H9 (cell line): ENCODE data around the gene SPATA2L. TPM values are rescaled to one million over a fixed set of nuclear protein-coding genes. Genes with fewer than 3 reads are reported as not detected.

Experiments used
- DNase-seq: peaks from one replicate; pipeline ENCODE4 v3.0.0-alpha.2; 2017
- H2AFZ ChIP-seq: one replicate; pipeline ENCODE4 v1.6.1; 2013; ENCODE audit warnings: mild to moderate bottlenecking, low read length, control low read depth, moderate library complexity
- H2AK5ac ChIP-seq: 2 replicates; pipeline ENCODE4 v1.6.1; 2013; ENCODE audit warnings: low read length, control low read depth, mixed read lengths; ENCODE audit not compliant: insufficient read length
- H2BK120ac ChIP-seq: one replicate; pipeline ENCODE4 v1.6.1; 2013; ENCODE audit warnings: low read depth, mild to moderate bottlenecking, low read length, control low read depth, inconsistent platforms; ENCODE audit not compliant: poor library complexity, severe bottlenecking
- H2BK12ac ChIP-seq: 2 replicates; pipeline ENCODE4 v1.6.1; 2013; ENCODE audit warnings: low read length, control low read depth, mixed read lengths, low read depth; ENCODE audit not compliant: insufficient read length
- H2BK15ac ChIP-seq: 2 replicates; pipeline ENCODE4 v1.6.1; 2013; ENCODE audit warnings: low read depth, low read length, control low read depth
- H2BK20ac ChIP-seq: one replicate; pipeline ENCODE4 v1.6.1; 2013; ENCODE audit warnings: low read depth, mild to moderate bottlenecking, low read length, control low read depth, inconsistent platforms; ENCODE audit not compliant: poor library complexity, severe bottlenecking
- H2BK5ac ChIP-seq: 2 replicates; pipeline ENCODE4 v1.6.1; 2013; ENCODE audit warnings: low read length, control low read depth, mixed read lengths; ENCODE audit not compliant: insufficient read length
- H3K14ac ChIP-seq: 2 replicates; pipeline ENCODE4 v1.6.1; 2013; ENCODE audit warnings: low read length, control low read depth; ENCODE audit not compliant: insufficient read depth
- H3K18ac ChIP-seq: 2 replicates; pipeline ENCODE4 v1.6.1; 2013; ENCODE audit warnings: low read depth, mild to moderate bottlenecking, mixed read lengths, low read length, control low read depth; ENCODE audit not compliant: insufficient read length
- H3K23ac ChIP-seq: 2 replicates; pipeline ENCODE4 v1.6.1; 2013; ENCODE audit warnings: low read length, control low read depth, mixed read lengths, low read depth; ENCODE audit not compliant: insufficient read length
- H3K23me2 ChIP-seq: 2 replicates; pipeline ENCODE4 v1.6.1; 2013; ENCODE audit warnings: low read depth, mild to moderate bottlenecking, mixed read lengths, low read length, control low read depth; ENCODE audit not compliant: insufficient read length, poor library complexity, severe bottlenecking
- H3K27ac ChIP-seq: 2 replicates; pipeline ENCODE4 v1.5.1; 2013; ENCODE audit warnings: low read length, control low read depth, mixed read lengths, low read depth; ENCODE audit not compliant: insufficient read length
- H3K27me3 ChIP-seq: 2 replicates; pipeline ENCODE4 v1.6.1; 2013; ENCODE audit warnings: low read length, control low read depth, inconsistent platforms; ENCODE audit not compliant: insufficient read depth
- H3K4ac ChIP-seq: 2 replicates; pipeline ENCODE4 v1.6.1; 2013; ENCODE audit warnings: low read depth, mild to moderate bottlenecking, control low read depth, inconsistent platforms, low read length, moderate library complexity
- H3K4me1 ChIP-seq: 2 replicates; pipeline ENCODE4 v1.6.1; 2013; ENCODE audit warnings: low read length, control low read depth, inconsistent platforms; ENCODE audit not compliant: insufficient read depth
- H3K4me2 ChIP-seq: 2 replicates; pipeline ENCODE4 v1.6.1; 2013; ENCODE audit warnings: low read length, control low read depth, mixed read lengths; ENCODE audit not compliant: insufficient read length, insufficient read depth
- H3K56ac ChIP-seq: 2 replicates; pipeline ENCODE4 v1.6.1; 2013; ENCODE audit warnings: low read depth, mild to moderate bottlenecking, mixed read lengths, low read length, control low read depth; ENCODE audit not compliant: insufficient read length
- H3K79me1 ChIP-seq: 2 replicates; pipeline ENCODE4 v1.6.1; 2013; ENCODE audit warnings: low read depth, mild to moderate bottlenecking, moderate library complexity, low read length, control low read depth, inconsistent platforms; ENCODE audit not compliant: insufficient read depth, poor library complexity, severe bottlenecking
- H3K79me2 ChIP-seq: 2 replicates; pipeline ENCODE4 v1.6.1; 2013; ENCODE audit warnings: low read length, control low read depth, inconsistent platforms; ENCODE audit not compliant: insufficient read depth
- H3K9ac ChIP-seq: 2 replicates; pipeline ENCODE4 v1.6.1; 2013; ENCODE audit warnings: low read length, control low read depth, mixed read lengths; ENCODE audit not compliant: insufficient read length; ENCODE audit errors: extremely low read depth
- H3K9me3 ChIP-seq: one replicate; pipeline ENCODE4 v1.6.1; 2013; ENCODE audit warnings: low read depth, low read length, inconsistent platforms; ENCODE audit not compliant: control insufficient read depth
- H3T11ph ChIP-seq: one replicate; pipeline ENCODE4 v1.6.1; 2013; ENCODE audit warnings: mild to moderate bottlenecking, low read length, control low read depth, inconsistent platforms
- H4K20me1 ChIP-seq: one replicate; pipeline ENCODE4 v1.6.1; 2013; ENCODE audit not compliant: control insufficient read depth, insufficient read length, insufficient read depth
- H4K5ac ChIP-seq: 2 replicates; pipeline ENCODE4 v1.6.1; 2013; ENCODE audit warnings: low read depth, mild to moderate bottlenecking, mixed read lengths, low read length, control low read depth; ENCODE audit not compliant: insufficient read length
- H4K8ac ChIP-seq: replicated peaks from 2 replicates; pipeline ENCODE4 v1.6.1; 2013; ENCODE audit warnings: low read length, control low read depth, mixed read lengths, low read depth; ENCODE audit not compliant: insufficient read length
- H4K91ac ChIP-seq: 2 replicates; pipeline ENCODE4 v1.6.1; 2013; ENCODE audit warnings: low read depth, mild to moderate bottlenecking, moderate library complexity, mixed read lengths, low read length, control low read depth; ENCODE audit not compliant: insufficient read length
- H3K27ac Mint-ChIP-seq, 3 experiments: 2 replicates in 2 of 3; 3 replicates in 1 of 3; pipeline ENCODE4 v1.8.0; 2020 to 2021; ENCODE audit warnings: mixed read lengths in 3 of 3, mild to moderate bottlenecking in 1 of 3, moderate library complexity in 1 of 3
- H3K27me3 Mint-ChIP-seq: 2 replicates; pipeline ENCODE4 v1.8.0; 2021; ENCODE audit warnings: low read depth, mild to moderate bottlenecking, moderate library complexity, mixed read lengths
- H3K36me3 Mint-ChIP-seq, 3 experiments: 2 replicates in 2 of 3; 3 replicates in 1 of 3; pipeline ENCODE4 v1.8.0; 2020 to 2021; ENCODE audit warnings: low read depth in 3 of 3, mixed read lengths in 3 of 3; ENCODE audit not compliant: insufficient read depth in 1 of 3
- H3K4me1 Mint-ChIP-seq, 2 experiments: 2 replicates each; pipeline ENCODE4 v1.8.0; 2020; ENCODE audit warnings: mixed read lengths in 2 of 2
- H3K4me3 Mint-ChIP-seq, 2 experiments: 2 replicates in 1 of 2; 3 replicates in 1 of 2; pipeline ENCODE4 v1.8.0; 2020 to 2021; ENCODE audit warnings: mild to moderate bottlenecking in 2 of 2, mixed read lengths in 2 of 2, moderate library complexity in 1 of 2
- H3K9me3 Mint-ChIP-seq, 2 experiments: 2 replicates in 1 of 2; 3 replicates in 1 of 2; pipeline ENCODE4 v1.8.0; 2020; ENCODE audit warnings: mild to moderate bottlenecking in 2 of 2, mixed read lengths in 2 of 2, moderate library complexity in 1 of 2
- CTCF ChIP-seq: fragments of 200-600 bp; sonication (generic); conservative IDR thresholded peaks from 3 replicates; pipeline ENCODE4 v1.8.0; 2021; ENCODE audit warnings: antibody characterized with exemption, mild to moderate bottlenecking
- WGBS: extraction: QIAGEN DNeasy Blood & Tissue Kit; methylation state at CpG from one replicate; pipeline ENCODE4 v1.1.7; 2013; ENCODE audit warnings: missing lambda C conversion rate, low lambda C conversion rate, mixed read lengths; ENCODE audit not compliant: insufficient read length; ENCODE audit errors: extremely low coverage; 5-methylcytosine and 5-hydroxymethylcytosine counted together
- total RNA-seq: library from RNA; stranded (reverse); gene quantifications from 2 replicates; pipeline ENCODE4 v1.2.1, GENCODE V29; 2021

Gene SPATA2L
- total RNA-seq, 1 experiment from 2014 or later: 27.1 TPM

GRCh38 chr16:89660146-89660545 lies 41.4 kb downstream of the SPATA2L start:
- no peaks in the 10 kb centered on the region for H3K4me1 ChIP-seq
- no peak overlapping the region for H3K23ac ChIP-seq
- DNase-seq: no peak
- no CpG with 5 or more reads among the region's 7 CpGs for WGBS
- no peak overlapping the region for H2BK120ac ChIP-seq
- H4K20me1 ChIP-seq: no peaks in the 10 kb centered on the region
- Mint-ChIP-seq H3K4me3 (no peak overlapping the region; a peak in 2 of 5 replicates), H3K27ac (no peak overlapping the region), H3K27me3 (peaks cover 2% of the 10 kb centered on the region; the same call in 1 of the 2 replicates), H3K9me3 (peaks cover 12 to 20% of the 10 kb centered on the region in 2 experiments; a peak in 4 of 5 replicates), H3K4me1 (peaks cover 9 to 14% of the 10 kb centered on the region in 2 experiments), H3K36me3 (peaks cover 57 to 68% (median 63%) of the 10 kb centered on the region in 3 experiments)
- no peak overlapping the region for H3K27ac ChIP-seq
- no peak overlapping the region for H3K4me2 ChIP-seq
- H4K91ac ChIP-seq: no peak overlapping the region
- H3K27me3 ChIP-seq: no peaks in the 10 kb centered on the region
- H2AFZ ChIP-seq: no peak overlapping the region
- H3K14ac ChIP-seq: no peak overlapping the region
- no peak overlapping the region for H3K56ac ChIP-seq
- H3T11ph ChIP-seq: no peak overlapping the region
- H4K5ac ChIP-seq: no peak overlapping the region
- H3K23me2 ChIP-seq: peaks cover 7% of the 10 kb centered on the region
- H4K8ac ChIP-seq: no peak overlapping the region
- H3K9ac ChIP-seq: no peak overlapping the region
- H3K4ac ChIP-seq: no peak overlapping the region
- no peak for TF ChIP-seq CTCF
- no peak overlapping the region for H2BK12ac ChIP-seq
- H2AK5ac ChIP-seq: no peak overlapping the region
- H2BK15ac ChIP-seq: no peak overlapping the region
- no peak overlapping the region for H3K18ac ChIP-seq
- no peak overlapping the region for H2BK5ac ChIP-seq
- H3K79me2 ChIP-seq: peaks cover 3% of the 10 kb centered on the region; the same call in 1 of the 2 replicates
- no peaks in the 10 kb centered on the region for H3K9me3 ChIP-seq
- no peak overlapping the region for H2BK20ac ChIP-seq
- peaks cover under 1% of the 10 kb centered on the region for H3K79me1 ChIP-seq
